Right lobe of liver (tissue), 4 donors: Measurements from ENCODE around the gene HCAR1.

ENCODE experiments used
- CTCF ChIP-seq, 4 donors: fragments of 200-600 bp in 3 of 4; fragments of 450-650 bp in 1 of 4; IDR thresholded peaks; one replicate each; pipeline versions ENCODE4 v1.5.1 to v1.8.0; 2016 to 2022; ENCODE audit warnings: antibody characterized with exemption in 4 of 4, mild to moderate bottlenecking in 2 of 4
- POLR2A ChIP-seq: fragments of 450-650 bp; IDR thresholded peaks from one replicate; pipeline ENCODE4 v1.6.1; 2017; ENCODE audit warnings: antibody characterized with exemption, mild to moderate bottlenecking
- donor health status: DM: no; HTN: no; CAD: no.
- donor health status: DM: no; HTN: no; CAD: no.
- donor health status: DM: no; HTN: yes; CAD: no.

- no peak for TF ChIP-seq CTCF (IDR thresholded peaks at IDR 0.05)
- TF ChIP-seq POLR2A = no peak
Measured at GRCh38 chr12:122754790-122755189, 24.1 kb upstream of the HCAR1 start.
